Caco-2 (cell line): ENCODE results near the gene PPP1R14B. TPM values are rescaled to one million over a fixed set of nuclear protein-coding genes. Genes with fewer than 3 reads are reported as not detected.

ENCODE experiments used
- BruUV-seq: library from RNA; stranded (reverse); fragments of 400-500 nt; replicated peaks from 2 replicates; lab custom pipeline; 2021; lab: Mats Ljungman, UMichigan
- CTCF ChIA-PET: fragments of 300-600 bp; sonication (Branson Sonifier 250); formaldehyde crosslinking; loops from one replicate; lab custom pipeline; 2022; ENCODE audit warnings: antibody characterized with exemption; lab: Charles Lee
- POLR2A ChIA-PET: fragments of 300-600 bp; sonication (Branson Sonifier 250); formaldehyde crosslinking; loops from one replicate; lab custom pipeline; 2022; ENCODE audit warnings: antibody characterized with exemption; lab: Charles Lee
- DNase-seq, 2 experiments: peaks; one replicate each; pipeline versions ENCODE4 v3.0.0 to v3.0.0-alpha.2; 2020 to 2022
- H3K27me3 ChIP-seq: replicated peaks from 2 replicates; pipeline ENCODE4 v1.6.0; 2011; ENCODE audit warnings: low read length; ENCODE audit not compliant: control insufficient read depth, insufficient read depth
- H3K36me3 ChIP-seq: 2 replicates; pipeline ENCODE4 v1.5.1; 2011; ENCODE audit warnings: low read length; ENCODE audit not compliant: control insufficient read depth, insufficient read depth
- H3K4me1 ChIP-seq: fragments of 250-450 bp; sonication (Bioruptor Pico); 2 replicates; pipeline ENCODE4 v1.5.1; 2020; ENCODE audit warnings: mild to moderate bottlenecking
- H3K4me3 ChIP-seq: 2 replicates; pipeline ENCODE4 v1.5.1; 2011; ENCODE audit warnings: low read depth, mild to moderate bottlenecking, control low read depth, low read length
- H3K9me3 ChIP-seq: fragments of 250-450 bp; sonication (Bioruptor Pico); 2 replicates; pipeline ENCODE4 v1.5.1; 2020; ENCODE audit warnings: mild to moderate bottlenecking, moderate library complexity
- H3K27ac Mint-ChIP-seq: one replicate; pipeline ENCODE4 v1.8.0; 2022; ENCODE audit warnings: mixed read lengths; ENCODE audit not compliant: unreplicated experiment
- H3K27me3 Mint-ChIP-seq: one replicate; pipeline ENCODE4 v1.8.0; 2022; ENCODE audit warnings: mixed read lengths; ENCODE audit not compliant: insufficient read depth, unreplicated experiment
- H3K36me3 Mint-ChIP-seq: one replicate; pipeline ENCODE4 v1.8.0; 2022; ENCODE audit warnings: mild to moderate bottlenecking, mixed read lengths; ENCODE audit not compliant: insufficient read depth, unreplicated experiment
- H3K4me1 Mint-ChIP-seq: one replicate; pipeline ENCODE4 v1.8.0; 2022; ENCODE audit warnings: low read depth, mixed read lengths; ENCODE audit not compliant: unreplicated experiment
- H3K4me3 Mint-ChIP-seq: one replicate; pipeline ENCODE4 v1.8.0; 2022; ENCODE audit warnings: mild to moderate bottlenecking, moderate library complexity, mixed read lengths; ENCODE audit not compliant: unreplicated experiment
- H3K9me3 Mint-ChIP-seq: one replicate; pipeline ENCODE4 v1.8.0; 2022; ENCODE audit warnings: mixed read lengths; ENCODE audit not compliant: unreplicated experiment
- CTCF ChIP-seq, 2 experiments: fragments of 200-600 bp in 1 of 2; IDR thresholded peaks; 1 replicate in 1 of 2; 2 replicates in 1 of 2; pipeline versions ENCODE4 v1.5.1 to v1.8.0; 2011 to 2022; ENCODE audit warnings: antibody characterized with exemption in 1 of 2, control low read depth in 1 of 2, inconsistent platforms in 1 of 2, low read depth in 1 of 2, low read length in 1 of 2, mild to moderate bottlenecking in 1 of 2, moderate library complexity in 1 of 2; ENCODE audit not compliant: insufficient read depth in 1 of 2, severe bottlenecking in 1 of 2, unreplicated experiment in 1 of 2
- intact Hi-C: fragments of 100-400 bp; cut with micrococcal nuclease; formaldehyde crosslinking; loops from one replicate; pipeline ENCODE4 v1.10.0; 2022; ENCODE audit not compliant: unreplicated experiment
- total RNA-seq: library from RNA; stranded (reverse); gene quantifications from 2 replicates; pipeline ENCODE4 v1.2.3, GENCODE V29; 2022

The PPP1R14B gene
- total RNA-seq, 1 experiment from 2014 or later: 162 TPM

GRCh38 chr11:64196626-64197025 lies 50.1 kb downstream of the PPP1R14B start:
- BruUV-seq: no TSS peak
- Mint-ChIP-seq H3K36me3 (peaks cover 100% of the 10 kb centered on the region), H3K4me1 (no peaks in the 10 kb centered on the region), H3K27ac (no peak overlapping the region), H3K4me3 (no peak overlapping the region), H3K27me3 (no peaks in the 10 kb centered on the region), H3K9me3 (no peaks in the 10 kb centered on the region)
- no peak for DNase-seq
- Histone ChIP-seq H3K4me3 (no peak overlapping the region), H3K27me3 (no peaks in the 10 kb centered on the region), H3K9me3 (no peaks in the 10 kb centered on the region), H3K4me1 (no peaks in the 10 kb centered on the region), H3K36me3 (peaks cover 10% of the 10 kb centered on the region)
- no peak for TF ChIP-seq CTCF (IDR thresholded peaks at IDR 0.05; ENCODE audit: insufficient read depth in 1 of 2, low read depth in 1 of 2, low read length in 1 of 2, severe bottlenecking in 1 of 2, unreplicated experiment in 1 of 2)
- intact Hi-C loops: no loop called here
- POLR2A ChIA-PET: interaction anchor here (0.6 kb wide), 1 partner anchor 383 kb away, joined by 4 read pairs; no protein-coding TSS in a partner anchor
- CTCF ChIA-PET: interaction anchor here (0.6 to 1.9 kb wide), 2 partner anchors 11 to 15 kb away, joined by 4 to 14 read pairs; partner anchors contain the start of gene STIP1

Other genes with a start within 250 kb of the PPP1R14B start
- gene FLRT1, start 211.0 kb downstream of the PPP1R14B start, total RNA-seq: 0.14 and 0.39 TPM in 2 replicates
- 24.0 and 29.6 TPM in 2 replicates for gene MACROD1, start 80.8 kb downstream of the PPP1R14B start, total RNA-seq
- gene STIP1, start 60.8 kb downstream of the PPP1R14B start, total RNA-seq: 293 and 297 TPM in 2 replicates
- gene FERMT3, start 40.2 kb downstream of the PPP1R14B start, total RNA-seq: 3.3 and 4.3 TPM in 2 replicates
- 32.1 and 36.8 TPM in 2 replicates for gene TRPT1, start 20.8 kb downstream of the PPP1R14B start, total RNA-seq
- 31.9 and 33.4 TPM in 2 replicates for gene NUDT22, start 20.7 kb downstream of the PPP1R14B start, total RNA-seq
- 22.3 and 22.9 TPM in 2 replicates for gene DNAJC4, start 16.4 kb downstream of the PPP1R14B start, total RNA-seq
- gene VEGFB, start 12.4 kb downstream of the PPP1R14B start, total RNA-seq: 60.6 and 61.7 TPM in 2 replicates
- 70.2 and 76.8 TPM in 2 replicates for gene FKBP2, start 5.8 kb downstream of the PPP1R14B start, total RNA-seq
- 37.5 and 40.6 TPM in 2 replicates for gene PLCB3, start 4.6 kb upstream of the PPP1R14B start, total RNA-seq
- 50.5 and 51.6 TPM in 2 replicates for gene BAD, start 37.7 kb upstream of the PPP1R14B start, total RNA-seq
- 52.2 and 58.5 TPM in 2 replicates for gene GPR137, start 38.9 kb upstream of the PPP1R14B start, total RNA-seq
- gene KCNK4, start 44.4 kb upstream of the PPP1R14B start, total RNA-seq: not detected in 2 replicates
- 12.8 and 16.7 TPM in 2 replicates for gene CATSPERZ, start 53.4 kb upstream of the PPP1R14B start, total RNA-seq
- gene ESRRA, start 58.6 kb upstream of the PPP1R14B start, total RNA-seq: 66.9 and 71.7 TPM in 2 replicates
- gene TRMT112, start 70.6 kb upstream of the PPP1R14B start, total RNA-seq: 235 and 246 TPM in 2 replicates
- gene PRDX5, start 71.2 kb upstream of the PPP1R14B start, total RNA-seq: 269 and 306 TPM in 2 replicates
- gene CCDC88B, start 93.3 kb upstream of the PPP1R14B start, total RNA-seq: 3.6 and 3.9 TPM in 2 replicates
- gene RPS6KA4, start 112.2 kb upstream of the PPP1R14B start, total RNA-seq: 95.7 and 98.6 TPM in 2 replicates